OCI-LY1 (cell line): ENCODE data around the gene MIB2.
"Not testable (repeated sequence)": the region's sequence is repeated elsewhere in the genome, so short reads cannot be mapped to it uniquely, and the experiment has no call there.

Experiments used
- H2AFZ ChIP-seq: fragments of 200-600 bp; sonication (generic), shearing (Covaris generic); 2 replicates; pipeline ENCODE4 v1.6.0; 2014; ENCODE audit warnings: antibody characterized with exemption, mild to moderate bottlenecking, low read length
- H3F3A ChIP-seq: fragments of 200-600 bp; sonication (generic), shearing (Covaris generic); 2 replicates; pipeline ENCODE4 v1.6.0; 2014; ENCODE audit warnings: mild to moderate bottlenecking, antibody characterized with exemption, low read length, moderate library complexity; ENCODE audit not compliant: insufficient read depth
- H3K27ac ChIP-seq: fragments of 200-600 bp; sonication (generic); 2 replicates; pipeline ENCODE4 v1.5.1; 2014; ENCODE audit warnings: low read length, mixed run types, mild to moderate bottlenecking, low read depth; ENCODE audit not compliant: poor library complexity, severe bottlenecking
- H3K27me3 ChIP-seq: fragments of 200-600 bp; sonication (generic); 2 replicates; pipeline ENCODE4 v1.6.0; 2014; ENCODE audit warnings: antibody characterized with exemption, mild to moderate bottlenecking, low read length, moderate library complexity; ENCODE audit not compliant: insufficient read depth
- H3K36me3 ChIP-seq: fragments of 200-600 bp; sonication (generic); 2 replicates; pipeline ENCODE4 v1.6.1; 2014; ENCODE audit warnings: mild to moderate bottlenecking, antibody characterized with exemption, low read length, moderate library complexity, mixed read lengths; ENCODE audit not compliant: insufficient read depth
- H3K4me1 ChIP-seq: fragments of 200-600 bp; sonication (generic); 2 replicates; pipeline ENCODE4 v1.5.1; 2014; ENCODE audit warnings: mild to moderate bottlenecking, low read length, moderate library complexity; ENCODE audit not compliant: insufficient read depth, severe bottlenecking
- H3K4me2 ChIP-seq: fragments of 200-600 bp; sonication (generic), shearing (Covaris generic); 2 replicates; pipeline ENCODE4 v1.6.1; 2014; ENCODE audit warnings: low read length
- H3K4me3 ChIP-seq: fragments of 200-600 bp; sonication (generic); 2 replicates; pipeline ENCODE4 v1.5.1; 2014; ENCODE audit warnings: low read length, low read depth, mild to moderate bottlenecking, mixed read lengths; ENCODE audit not compliant: poor library complexity, severe bottlenecking
- H3K79me2 ChIP-seq: fragments of 200-600 bp; shearing (Covaris generic); 2 replicates; pipeline ENCODE4 v1.6.1; 2016; ENCODE audit warnings: mixed run types, low read length, mixed read lengths; ENCODE audit not compliant: insufficient read depth
- H3K9ac ChIP-seq: fragments of 200-600 bp; sonication (generic), shearing (Covaris generic); 2 replicates; pipeline ENCODE4 v1.6.1; 2014; ENCODE audit warnings: mild to moderate bottlenecking, low read length, mixed read lengths
- H3K9me2 ChIP-seq: fragments of 200-600 bp; sonication (generic), shearing (Covaris generic); 2 replicates; pipeline ENCODE4 v1.6.1; 2014; ENCODE audit warnings: low read depth, mild to moderate bottlenecking, low read length, mixed read lengths
- H3K9me3 ChIP-seq: fragments of 200-600 bp; shearing (Covaris generic); 2 replicates; pipeline ENCODE4 v1.6.1; 2014; ENCODE audit warnings: low read length, mixed read lengths
- H4K20me1 ChIP-seq: fragments of 200-600 bp; sonication (generic), shearing (Covaris generic); 2 replicates; pipeline ENCODE4 v1.6.0; 2016; ENCODE audit warnings: mild to moderate bottlenecking, low read length; ENCODE audit not compliant: insufficient read depth

MIB2 gene

GRCh38 chr1:1639368-1639767 lies 24.1 kb downstream of the MIB2 start:
- H3K4me1 ChIP-seq, H3F3A ChIP-seq, H3K9ac ChIP-seq, H3K9me2 ChIP-seq, H3K36me3 ChIP-seq, H2AFZ ChIP-seq, H4K20me1 ChIP-seq, H3K4me3 ChIP-seq, H3K27me3 ChIP-seq, H3K27ac ChIP-seq, H3K79me2 ChIP-seq, H3K9me3 ChIP-seq, H3K4me2 ChIP-seq: not testable (repeated sequence)

- not testable (repeated sequence) for H3K4me1 ChIP-seq, H3K9me2 ChIP-seq, H3K27ac ChIP-seq, H2AFZ ChIP-seq, H3K36me3 ChIP-seq, H3K4me3 ChIP-seq, H3K27me3 ChIP-seq, H3K9me3 ChIP-seq, H3F3A ChIP-seq, H4K20me1 ChIP-seq, H3K79me2 ChIP-seq, H3K9ac ChIP-seq, H3K4me2 ChIP-seq
Observed at GRCh38 chr1:1640081-1640480, 24.8 kb downstream of the MIB2 start.

GRCh38 chr1:1640711-1641461 lies 25.6 kb downstream of the MIB2 start:
- H3K79me2 ChIP-seq, H3K4me3 ChIP-seq, H3F3A ChIP-seq, H3K27ac ChIP-seq, H3K9me2 ChIP-seq, H4K20me1 ChIP-seq, H3K4me2 ChIP-seq, H3K36me3 ChIP-seq, H3K4me1 ChIP-seq, H3K9me3 ChIP-seq, H3K27me3 ChIP-seq, H2AFZ ChIP-seq, H3K9ac ChIP-seq: not testable (repeated sequence)

GRCh38 chr1:1646326-1646725 lies 31.0 kb downstream of the MIB2 start:
- not testable (repeated sequence) for H3K4me3 ChIP-seq, H4K20me1 ChIP-seq, H3K9me3 ChIP-seq, H3K4me2 ChIP-seq, H2AFZ ChIP-seq, H3K79me2 ChIP-seq, H3K27me3 ChIP-seq, H3K9ac ChIP-seq, H3F3A ChIP-seq, H3K4me1 ChIP-seq, H3K27ac ChIP-seq, H3K9me2 ChIP-seq
- peaks cover 31% of the 10 kb centered on the region for H3K36me3 ChIP-seq

GRCh38 chr1:1647567-1648241 lies 32.4 kb downstream of the MIB2 start:
- not testable (repeated sequence) for H3K9me2 ChIP-seq, H4K20me1 ChIP-seq, H3K9ac ChIP-seq, H3K27ac ChIP-seq, H3K4me3 ChIP-seq, H3K9me3 ChIP-seq, H3K4me1 ChIP-seq, H3K4me2 ChIP-seq, H2AFZ ChIP-seq, H3K27me3 ChIP-seq, H3K79me2 ChIP-seq, H3F3A ChIP-seq
- H3K36me3 ChIP-seq: peaks cover 44% of the 10 kb centered on the region

GRCh38 chr1:1648265-1648664 lies 33.0 kb downstream of the MIB2 start:
- not testable (repeated sequence) for H3K27ac ChIP-seq, H3K4me1 ChIP-seq, H3K9me3 ChIP-seq, H3K4me2 ChIP-seq, H3K9me2 ChIP-seq, H3K9ac ChIP-seq, H3K4me3 ChIP-seq, H3K79me2 ChIP-seq, H3F3A ChIP-seq, H4K20me1 ChIP-seq, H2AFZ ChIP-seq, H3K27me3 ChIP-seq
- H3K36me3 ChIP-seq: peaks cover 46% of the 10 kb centered on the region

GRCh38 chr1:1658583-1659549 lies 43.6 kb downstream of the MIB2 start, which contains the start of gene CDK11B:
Gene CDK11B (minus strand): TSS chr1:1659004. CDS start chr1:1657485, 1,519 bp downstream.
- H3K79me2 ChIP-seq, H3F3A ChIP-seq, H3K9me2 ChIP-seq, H3K27me3 ChIP-seq, H3K9me3 ChIP-seq, H3K4me1 ChIP-seq, H2AFZ ChIP-seq, H4K20me1 ChIP-seq: not testable (repeated sequence)
- peaks cover 25% of the 10 kb centered on the region for H3K36me3 ChIP-seq
- peak within 1 kb of the TSS; percentile 66 for H3K9ac ChIP-seq
- H3K4me2 ChIP-seq: peak within 1 kb of the TSS; percentile 70
- peak within 1 kb of the TSS; percentile 67 for H3K4me3 ChIP-seq
- peak within 1 kb of the TSS; percentile 90 for H3K27ac ChIP-seq
